Stimulated activated CD4-positive, alpha-beta T cell treated with anti-CD3 and anti-CD28 coated beads, TNF-alpha, amount 100 ng/mL, for 24 hours (primary cell): ENCODE results near the gene NEO1.
"Not testable (repeated sequence)": the region's sequence is repeated elsewhere in the genome, so short reads cannot be mapped to it uniquely, and the experiment has no call there.

Source experiments
- DNase-seq, 3 experiments: peaks; one replicate each; pipeline ENCODE4 v3.0.0-alpha.2; 2020; ENCODE audit warnings: low read depth in 3 of 3

The NEO1 gene

DNA sequence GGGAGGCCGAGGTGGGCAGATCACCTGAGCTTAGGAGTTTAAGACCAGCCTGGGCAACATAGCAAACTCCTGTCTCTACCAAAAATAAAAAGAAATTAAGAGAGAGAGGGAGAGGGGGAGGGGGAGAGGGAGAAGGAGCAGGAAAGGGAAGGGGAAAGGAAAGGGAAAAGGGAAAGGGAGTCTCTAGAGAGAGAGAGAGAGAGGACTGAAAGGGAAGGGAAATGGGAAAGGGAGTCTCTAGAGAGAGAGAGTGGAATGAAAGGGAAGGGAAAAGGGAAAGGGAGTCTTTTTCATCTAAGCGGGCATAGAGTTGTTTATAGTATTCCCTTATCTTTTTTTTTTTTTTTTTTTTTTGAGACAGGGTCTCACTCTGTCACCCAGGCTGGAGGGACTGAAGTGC lies 148.1 kb downstream of the NEO1 start:
- DNase-seq, result no peak

- DNase-seq, result no peak
Observed at GRCh38 chr15:73210630-73211029, 158.4 kb downstream of the NEO1 start.

- no peak for DNase-seq
Observed at GRCh38 chr15:73212424-73212823, 160.2 kb downstream of the NEO1 start.

DNA sequence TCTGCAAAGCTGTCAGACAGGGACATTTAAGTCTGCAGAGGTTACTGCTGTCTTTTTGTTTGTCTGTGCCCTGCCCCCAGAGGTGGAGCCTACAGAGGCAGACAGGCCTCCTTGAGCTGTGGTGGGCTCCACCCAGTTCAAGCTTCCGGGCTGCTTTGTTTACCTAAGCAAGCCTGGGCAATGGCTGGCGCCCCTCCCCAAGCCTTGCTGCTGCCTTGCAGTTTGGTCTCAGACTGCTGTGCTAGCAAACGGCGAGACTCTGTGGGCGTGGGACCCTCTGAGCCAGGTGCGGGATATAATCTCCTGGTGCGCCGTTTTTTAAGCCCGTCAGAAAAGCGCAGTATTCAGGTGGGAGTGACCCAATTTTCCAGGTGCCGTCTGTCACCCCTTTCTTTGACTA lies 169.2 kb downstream of the NEO1 start:
- DNase-seq, result not testable (repeated sequence)

GRCh38 chr15:73225358-73226015 lies 173.2 kb downstream of the NEO1 start:
- peak in 1 of 3 experiments; percentile 29 for DNase-seq

DNA sequence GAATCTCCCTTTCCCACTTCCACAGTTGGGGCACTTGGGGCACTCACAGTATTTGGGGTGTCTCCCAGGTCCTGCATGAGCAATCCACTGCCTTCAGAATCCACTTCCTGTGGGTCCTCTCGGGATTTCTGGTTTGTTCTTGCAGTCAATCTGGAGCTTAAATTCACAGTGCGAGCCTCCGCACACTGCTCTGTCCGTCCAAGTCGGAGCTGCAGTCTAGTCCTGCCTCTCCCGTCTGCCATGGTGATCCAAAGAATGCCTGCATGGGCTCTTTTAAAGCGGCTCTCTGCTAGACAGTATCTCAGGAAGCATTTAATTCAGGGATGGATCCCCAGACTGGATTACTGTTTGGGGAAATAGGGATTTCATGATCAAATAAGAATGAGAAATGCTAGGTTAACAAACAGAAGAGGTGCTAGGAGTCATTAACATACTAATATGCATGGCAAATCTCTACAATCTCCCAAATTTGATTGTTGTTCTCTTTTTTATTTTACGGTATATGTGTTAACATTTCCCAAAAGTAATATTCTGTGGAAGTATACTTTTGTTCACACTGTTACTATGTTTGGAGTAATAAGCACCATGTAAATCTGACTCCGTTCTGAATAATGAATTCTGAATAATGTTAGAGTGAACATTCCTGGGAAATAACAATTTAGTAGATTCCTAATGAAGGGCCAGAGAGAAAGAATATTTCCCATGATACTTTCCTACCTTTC lies 174.0 kb downstream of the NEO1 start:
- DNase-seq, result no peak

GRCh38 chr15:73227433-73228056 lies 175.3 kb downstream of the NEO1 start:
- no peak for DNase-seq

DNA sequence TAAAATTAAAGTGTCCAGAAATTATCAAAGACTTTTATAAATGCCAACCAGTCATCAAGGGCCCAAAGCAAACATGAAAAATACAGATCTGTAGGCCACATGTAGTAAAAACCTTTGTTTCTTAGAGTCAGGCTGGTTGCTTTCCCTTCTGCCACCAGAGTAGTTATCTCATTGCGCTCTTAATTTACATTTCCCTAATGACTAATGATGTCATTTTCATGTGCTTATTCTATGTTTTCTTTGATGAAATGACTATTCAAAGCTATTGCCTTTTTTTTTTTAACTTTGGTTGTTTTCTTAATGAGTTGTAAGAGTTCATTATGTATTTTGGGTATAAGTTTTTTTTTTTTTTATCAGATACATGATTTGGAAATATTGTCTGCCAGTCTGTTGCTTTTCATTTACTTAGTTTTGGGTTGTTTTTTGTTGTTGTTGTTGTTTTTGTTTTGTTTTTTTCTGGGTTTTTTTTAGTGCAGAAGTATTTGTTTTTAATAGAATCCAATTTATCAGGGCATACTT lies 175.9 kb downstream of the NEO1 start:
- no peak for DNase-seq

GRCh38 chr15:73231661-73232419 lies 179.6 kb downstream of the NEO1 start:
- DNase-seq, result no peak

GRCh38 chr15:73232776-73233175 lies 180.5 kb downstream of the NEO1 start:
- DNase-seq, result no peak

DNA sequence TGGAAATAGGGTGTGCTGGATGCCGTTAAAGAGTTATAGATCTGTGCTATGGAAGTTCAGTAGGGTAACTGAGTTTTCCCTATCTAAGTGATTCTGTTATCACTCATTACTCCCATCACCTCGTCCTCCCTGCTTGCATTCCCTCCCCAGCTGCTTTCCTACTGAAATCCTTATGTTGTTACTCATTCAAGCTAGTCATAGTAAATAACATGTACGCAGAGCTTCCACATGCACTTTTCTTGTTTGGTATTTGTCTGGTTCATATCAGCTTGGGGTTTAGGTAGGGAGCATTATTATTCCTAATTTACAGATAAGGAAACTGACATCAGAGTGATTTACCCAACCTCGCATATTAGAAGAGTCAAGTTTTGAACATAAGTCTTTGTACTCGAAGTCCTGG lies 181.4 kb downstream of the NEO1 start:
- DNase-seq, result no peak

GRCh38 chr15:73237910-73238309 lies 185.6 kb downstream of the NEO1 start:
- no peak for DNase-seq

DNA sequence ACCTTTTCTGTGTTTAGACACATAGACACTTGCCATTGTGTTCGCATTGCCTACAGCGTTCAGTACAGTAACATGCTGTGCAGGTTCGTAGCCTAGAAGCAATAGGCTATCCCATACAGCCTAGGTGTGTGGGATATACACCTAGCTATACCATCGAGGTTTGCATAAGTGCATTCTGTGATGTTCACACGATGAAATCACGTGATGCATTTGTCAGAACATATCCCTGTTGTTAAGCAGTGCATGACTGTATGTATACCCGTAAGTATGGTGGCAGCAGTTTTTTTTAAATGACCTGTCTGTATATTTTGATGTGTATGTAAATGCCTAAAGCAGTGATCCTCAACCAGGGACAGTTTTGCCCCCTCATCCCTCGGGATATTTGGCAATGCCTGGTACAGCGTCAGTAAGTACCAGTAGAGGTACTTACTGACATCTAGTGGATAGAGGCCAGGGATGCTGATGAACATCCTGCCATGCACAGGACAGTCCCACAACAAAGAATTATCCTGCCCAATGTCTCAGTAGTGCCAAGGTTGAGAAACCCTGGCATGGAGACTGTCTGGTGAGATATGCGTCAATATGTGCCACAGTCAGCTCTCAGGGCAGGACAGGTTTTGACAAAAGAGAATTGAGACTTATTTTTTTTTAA lies 187.4 kb downstream of the NEO1 start:
- DNase-seq, result no peak

GRCh38 chr15:73240866-73241499 lies 188.7 kb downstream of the NEO1 start:
- peak; percentile 53 to 64 (median 62) for DNase-seq

DNA sequence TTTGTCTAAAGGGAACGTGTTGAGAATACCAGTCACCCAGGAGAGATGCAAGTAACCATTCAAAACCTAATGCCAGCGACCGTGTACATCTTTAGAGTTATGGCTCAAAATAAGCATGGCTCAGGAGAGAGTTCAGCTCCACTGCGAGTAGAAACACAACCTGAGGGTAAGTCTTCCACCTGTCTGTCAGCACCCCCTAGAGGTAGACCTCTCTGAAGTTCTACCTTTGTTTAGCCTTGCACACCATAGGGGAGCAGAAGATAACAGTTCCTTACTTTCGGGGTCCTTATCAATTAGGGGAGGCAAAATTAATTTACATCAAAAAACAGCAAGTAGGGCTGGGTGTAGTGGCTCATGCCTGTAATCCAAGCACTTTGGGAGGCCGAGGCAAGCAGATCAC lies 192.1 kb downstream of the NEO1 start:
- DNase-seq, result no peak

GRCh38 chr15:73246439-73246838 lies 194.2 kb downstream of the NEO1 start:
- no peak for DNase-seq

GRCh38 chr15:73246898-73247297 lies 194.6 kb downstream of the NEO1 start:
- no peak for DNase-seq

DNA sequence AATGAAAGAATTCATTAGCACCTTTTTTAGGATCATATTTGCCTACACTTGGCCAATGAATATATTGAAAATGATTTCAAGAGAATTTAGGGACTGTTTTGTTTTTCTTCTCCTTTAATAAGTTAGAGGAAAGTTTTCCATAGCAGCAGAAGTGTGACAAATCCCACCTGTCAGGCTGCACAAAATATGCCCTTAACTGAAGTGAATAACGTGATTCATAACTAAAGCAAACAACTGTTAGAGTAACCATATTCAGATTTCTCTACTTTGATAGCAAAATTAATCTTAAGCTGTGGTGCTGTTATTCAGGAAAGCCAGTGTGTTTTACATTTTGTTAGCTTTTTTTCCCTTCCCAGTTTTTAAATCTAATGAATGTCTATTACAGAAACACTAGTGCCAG lies 195.1 kb downstream of the NEO1 start:
- no peak for DNase-seq

DNA sequence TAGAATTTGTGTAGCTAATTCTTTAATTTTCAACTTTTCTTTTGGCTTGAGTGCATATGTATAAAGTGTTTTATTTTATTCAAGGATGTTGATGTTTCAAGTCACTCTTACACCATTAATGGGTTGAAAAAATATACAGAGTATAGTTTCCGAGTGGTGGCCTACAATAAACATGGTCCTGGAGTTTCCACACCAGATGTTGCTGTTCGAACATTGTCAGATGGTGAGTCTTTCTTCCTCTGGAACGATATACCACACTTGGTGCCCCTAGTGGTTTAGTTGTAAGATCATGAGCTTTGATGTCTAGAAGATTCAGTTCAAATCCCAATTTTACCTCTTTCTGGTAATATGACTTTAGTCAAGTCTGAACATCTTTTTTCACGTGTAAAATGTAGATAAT lies 197.2 kb downstream of the NEO1 start:
- no peak for DNase-seq

GRCh38 chr15:73254598-73254997 lies 202.3 kb downstream of the NEO1 start:
- DNase-seq, result no peak
